Adrenal gland (tissue), 12 donors: ENCODE measurements around the gene INSYN1. TPM values are rescaled to one million over a fixed set of nuclear protein-coding genes. Genes with fewer than 3 reads are reported as not detected.

ENCODE experiments used
- DNase-seq, 7 donors: peaks; one replicate each; pipeline ENCODE4 v3.0.0-alpha.2; 2019 to 2020
- H3K27ac ChIP-seq, 5 donors: fragments of 200-600 bp; sonication (generic) in 4 of 5; 1 replicate in 3 of 5; 2 replicates in 2 of 5; pipeline versions ENCODE4 v1.5.1 to v1.8.0; 2016 to 2020; ENCODE audit warnings: mild to moderate bottlenecking in 1 of 5
- H3K27me3 ChIP-seq: fragments of 200-600 bp; 2 replicates; pipeline ENCODE4 v1.8.0; 2021
- H3K36me3 ChIP-seq, 2 donors: fragments of 200-600 bp; replicated peaks in 1 of 2; 1 replicate in 1 of 2; 2 replicates in 1 of 2; pipeline versions ENCODE4 v1.5.1 to v1.8.0; 2018 to 2022
- H3K4me1 ChIP-seq, 2 donors: fragments of 200-600 bp; replicated peaks in 1 of 2; 1 replicate in 1 of 2; 2 replicates in 1 of 2; pipeline versions ENCODE4 v1.5.1 to v1.8.0; 2018 to 2021
- H3K4me3 ChIP-seq, 4 donors: fragments of 200-600 bp; sonication (generic) in 3 of 4; one replicate each; pipeline ENCODE4 v1.5.1; 2016 to 2018
- H3K9me3 ChIP-seq, 3 donors: fragments of 200-600 bp; sonication (generic) in 1 of 3; replicated peaks in 1 of 3; 1 replicate in 2 of 3; 2 replicates in 1 of 3; pipeline versions ENCODE4 v1.5.1 to v1.8.0; 2016 to 2021
- POLR2A ChIP-seq, 2 donors: fragments of 450-650 bp; IDR thresholded peaks; one replicate each; pipeline ENCODE4 v1.6.1; 2017; ENCODE audit warnings: antibody characterized with exemption in 2 of 2, mild to moderate bottlenecking in 2 of 2, moderate library complexity in 1 of 2
- WGBS, 4 donors: extraction: QIAGEN DNeasy Blood & Tissue Kit in 2 of 4; methylation state at CpG; one replicate each; pipeline versions ENCODE4 v1.1.5 to v1.1.7; 2013 to 2017; 5-methylcytosine and 5-hydroxymethylcytosine counted together
- intact Hi-C, 2 donors: fragments of 100-400 bp; cut with DNase I; formaldehyde crosslinking; loops; one replicate each; pipeline versions ENCODE4 v1.14.1 to v1.15.0; 2022 to 2023
- polyA plus RNA-seq, 3 donors: library from polyadenylated mRNA; stranded (reverse); fragments of 200-250 nt in 2 of 3; fragments of 350-450 nt in 1 of 3; fragmentation: Illumina TruSeq in 1 of 3; extraction: RNeasy Lipid Tissue Mini Kit (QIAGEN cat#74804) in 1 of 3; gene quantifications; one replicate each; pipeline ENCODE4 v1.2.3, GENCODE V29; 2013 to 2014
- total RNA-seq, 9 donors: library from RNA; depleted of rRNA in 4 of 9; stranded (reverse); fragments of >200 nt in 4 of 9; fragments of 120-200 nt in 1 of 9; fragmentation: NEBNext Ultra II Directional in 1 of 9; extraction: Animal tissue kit (Norgen Biotek cat#: 25700) in 1 of 9; gene quantifications; one replicate each; pipeline versions ENCODE4 v1.1.0 to v1.2.4, GENCODE V29; 2013 to 2023
- TF ChIP-seq, protein P1 (sequence below), 6 experiments: fragments of 450-650 bp in 4 of 6; fragments of 200-600 bp in 2 of 6; sonication (generic) in 1 of 6; IDR thresholded peaks; 1 replicate in 5 of 6; 2 replicates in 1 of 6; pipeline versions ENCODE4 v1.5.1 to v1.8.0; 2016 to 2021; ENCODE audit warnings: antibody characterized with exemption in 6 of 6, mild to moderate bottlenecking in 2 of 6, moderate library complexity in 1 of 6
- donor health status: healthy with polysubstance abuse.
- donor health status: Bipolar disorder and iron deficiency.
- donor health status: DM: yes; HTN: yes; CAD: no.
- donor health status: DM: no; HTN: no; CAD: no.
- donor health status: DM: no; HTN: no; CAD: no.
- donor health status: DM: yes; HTN: yes; CAD: no.

Gene INSYN1
- total and polyA plus RNA-seq, 12 donors = 0.68 to 19.5 (median 3.7) TPM

DNA sequence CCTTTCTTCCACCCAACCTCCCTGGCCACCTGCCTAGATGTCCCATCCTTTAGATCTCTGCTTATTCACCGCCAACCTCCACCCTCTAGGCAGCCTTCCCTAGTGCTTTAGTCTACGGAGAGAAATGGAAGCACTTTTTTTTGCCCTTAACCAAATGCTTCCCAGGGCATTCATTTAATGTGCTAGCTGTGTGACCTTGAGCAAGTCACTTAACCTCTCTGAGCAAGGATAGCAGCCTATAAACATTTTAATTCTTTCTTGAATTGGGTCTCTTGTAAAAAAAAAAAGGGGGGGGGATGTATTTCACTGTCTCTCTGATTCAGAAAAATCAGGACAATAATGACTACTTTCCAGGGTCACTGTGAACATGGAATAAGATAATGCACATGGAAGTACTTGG lies 3.2 kb upstream of the INSYN1 start:
- H3K27me3 ChIP-seq = peaks cover 5% of the 10 kb centered on the region
- TF ChIP-seq, protein P1, sequence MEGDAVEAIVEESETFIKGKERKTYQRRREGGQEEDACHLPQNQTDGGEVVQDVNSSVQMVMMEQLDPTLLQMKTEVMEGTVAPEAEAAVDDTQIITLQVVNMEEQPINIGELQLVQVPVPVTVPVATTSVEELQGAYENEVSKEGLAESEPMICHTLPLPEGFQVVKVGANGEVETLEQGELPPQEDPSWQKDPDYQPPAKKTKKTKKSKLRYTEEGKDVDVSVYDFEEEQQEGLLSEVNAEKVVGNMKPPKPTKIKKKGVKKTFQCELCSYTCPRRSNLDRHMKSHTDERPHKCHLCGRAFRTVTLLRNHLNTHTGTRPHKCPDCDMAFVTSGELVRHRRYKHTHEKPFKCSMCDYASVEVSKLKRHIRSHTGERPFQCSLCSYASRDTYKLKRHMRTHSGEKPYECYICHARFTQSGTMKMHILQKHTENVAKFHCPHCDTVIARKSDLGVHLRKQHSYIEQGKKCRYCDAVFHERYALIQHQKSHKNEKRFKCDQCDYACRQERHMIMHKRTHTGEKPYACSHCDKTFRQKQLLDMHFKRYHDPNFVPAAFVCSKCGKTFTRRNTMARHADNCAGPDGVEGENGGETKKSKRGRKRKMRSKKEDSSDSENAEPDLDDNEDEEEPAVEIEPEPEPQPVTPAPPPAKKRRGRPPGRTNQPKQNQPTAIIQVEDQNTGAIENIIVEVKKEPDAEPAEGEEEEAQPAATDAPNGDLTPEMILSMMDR (IDR thresholded peaks at IDR 0.05) = no peak
- WGBS, 4 donors = 59 to 66% (median 63%) methylated on average over 2 of the region's 2 CpGs
- H3K27ac ChIP-seq = no peak overlapping the region
- H3K9me3 ChIP-seq = no peaks in the 10 kb centered on the region
- H3K36me3 ChIP-seq = no peaks in the 10 kb centered on the region
- H3K4me3 ChIP-seq = no peak overlapping the region
- intact Hi-C loops = no loop called here
- DNase-seq = no peak
- H3K4me1 ChIP-seq = peaks cover 0 to 7% of the 10 kb centered on the region in 2 donors

DNA sequence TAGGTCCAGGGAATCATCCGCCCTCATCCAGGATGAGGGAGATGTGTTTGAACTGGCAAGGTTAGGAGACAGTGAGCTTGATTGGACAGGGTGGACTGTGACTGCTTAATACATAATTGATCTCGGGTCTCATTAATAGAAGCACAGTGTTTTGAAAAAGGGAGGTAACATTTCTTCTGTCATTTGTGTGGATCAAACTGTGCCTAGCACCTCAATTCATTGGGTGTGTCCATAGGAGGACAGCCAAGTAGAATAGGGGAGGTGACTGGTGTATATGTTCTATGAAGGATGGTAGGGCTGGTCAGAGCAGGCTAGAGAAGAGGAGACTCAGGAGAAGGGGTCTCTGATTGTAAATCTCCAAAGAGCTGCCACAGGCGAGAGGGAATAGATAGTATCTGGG lies 2.8 kb upstream of the INSYN1 start:
- Histone ChIP-seq H3K27me3 (peaks cover 9% of the 10 kb centered on the region), H3K4me1 (peaks cover 0 to 7% of the 10 kb centered on the region in 2 donors), H3K9me3 (no peaks in the 10 kb centered on the region), H3K27ac (no peak overlapping the region), H3K4me3 (no peak overlapping the region), H3K36me3 (no peaks in the 10 kb centered on the region)
- TF ChIP-seq POLR2A (IDR thresholded peaks at IDR 0.05) = no peak
- TF ChIP-seq, protein P1 (IDR thresholded peaks at IDR 0.05) = no peak
- intact Hi-C loops = no loop called here
- 71 to 92% (median 85%) methylated on average over 3 of the region's 3 CpGs for WGBS, 4 donors
- DNase-seq = no peak

DNA sequence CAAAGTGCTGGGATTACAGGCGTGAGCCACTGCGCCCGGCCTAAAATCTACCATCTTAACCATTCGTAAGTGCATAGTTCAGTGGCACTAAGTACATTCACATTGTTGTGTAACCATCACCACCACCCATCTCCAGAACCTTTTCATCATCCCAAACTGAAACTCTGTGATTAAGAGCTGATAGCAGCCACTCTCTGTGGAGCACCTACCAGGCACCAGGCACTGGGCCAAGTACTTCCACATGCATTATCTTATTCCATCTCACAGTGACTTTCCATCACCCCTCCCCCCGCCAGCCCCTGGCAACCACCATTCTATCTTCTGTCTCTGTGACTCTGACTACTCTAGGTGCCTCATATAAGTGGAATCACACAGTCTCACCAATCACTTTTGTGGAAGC lies 2.3 kb upstream of the INSYN1 start:
- 87 to 91% (median 88%) methylated on average over 5 of the region's 5 CpGs for WGBS, 4 donors
- no peak for DNase-seq
- intact Hi-C loops = no loop called here

DNA sequence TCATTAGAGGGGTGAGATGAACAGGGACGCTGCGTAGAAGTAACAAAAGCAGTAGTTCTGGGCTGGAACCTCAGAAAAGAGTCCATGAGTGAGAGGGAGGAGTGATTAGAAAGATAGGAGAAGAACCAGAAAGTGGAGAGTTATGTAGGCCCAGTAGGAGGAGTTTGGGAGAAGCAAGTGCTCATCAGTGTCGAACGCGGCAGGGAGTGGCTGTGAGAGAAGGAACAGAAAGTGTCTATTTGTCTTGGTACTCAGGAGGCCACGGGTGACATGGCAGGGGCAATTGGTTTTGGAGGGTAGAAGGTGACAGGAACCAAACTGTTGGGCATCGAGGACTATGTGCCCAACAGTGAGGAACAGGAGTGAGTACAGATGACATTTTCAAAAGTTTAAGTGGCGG lies 1.3 kb upstream of the INSYN1 start:
- peaks cover 9% of the 10 kb centered on the region for H3K27me3 ChIP-seq
- TF ChIP-seq, protein P1 (IDR thresholded peaks at IDR 0.05) = no peak
- no peak for TF ChIP-seq POLR2A (IDR thresholded peaks at IDR 0.05)
- no peak overlapping the region for H3K27ac ChIP-seq
- DNase-seq = no peak
- 75 to 82% (median 80%) methylated on average over 8 of the region's 8 CpGs for WGBS, 4 donors
- no peaks in the 10 kb centered on the region for H3K36me3 ChIP-seq
- no peaks in the 10 kb centered on the region for H3K9me3 ChIP-seq
- H3K4me3 ChIP-seq = no peak overlapping the region
- peaks cover 0 to 7% of the 10 kb centered on the region in 2 donors for H3K4me1 ChIP-seq
- intact Hi-C loops = no loop called here

More for the DNA sequence above, 2.3 kb upstream of the INSYN1 start:
- Histone ChIP-seq H3K27ac (no peak overlapping the region), H3K4me3 (no peak overlapping the region), H3K4me1 (peaks cover 0 to 7% of the 10 kb centered on the region in 2 donors), H3K36me3 (no peaks in the 10 kb centered on the region), H3K27me3 (peaks cover 9% of the 10 kb centered on the region), H3K9me3 (no peaks in the 10 kb centered on the region)
- TF ChIP-seq, protein P1 (IDR thresholded peaks at IDR 0.05) = no peak
- no peak for TF ChIP-seq POLR2A (IDR thresholded peaks at IDR 0.05)
